ENCODE data around the gene PSMA1. TPM values are rescaled to one million over a fixed set of nuclear protein-coding genes. Genes with fewer than 3 reads are reported as not detected.
"Not testable (repeated sequence)": the region's sequence is repeated elsewhere in the genome, so short reads cannot be mapped to it uniquely, and the experiment has no call there.

PSMA1 gene
- total RNA-seq, result 100 to 1,000 TPM in 8 of 9 donors, 10 to 100 TPM in 1; 92.4 to 304 (median 137) TPM
- polyA plus RNA-seq, result 100 to 1,000 TPM; 198 to 234 (median 232) TPM
- long read RNA-seq, donor 1, transcript PSMA1-201 (10 exons, 1,505 nt), result major isoform, 127 of 199 reads
- long read RNA-seq, donor 1, partial matches to known transcripts, result 58 of 199 reads
- long read RNA-seq, donor 1, other reads (novel, unspliced or antisense), result 11 of 199 reads
- long read RNA-seq, donor 2, transcript PSMA1-201 (10 exons, 1,505 nt), result major isoform, 79 of 128 reads
- long read RNA-seq, donor 2, partial matches to known transcripts, result 41 of 128 reads
- long read RNA-seq, donor 2, other reads (novel, unspliced or antisense), result 6 of 128 reads
- long read RNA-seq, donor 3, transcript PSMA1-201 (10 exons, 1,505 nt), result major isoform, 97 of 131 reads
- long read RNA-seq, donor 3, partial matches to known transcripts, result 26 of 131 reads
- long read RNA-seq, donor 3, other reads (novel, unspliced or antisense), result 0 of 131 reads
- long read RNA-seq, donor 4, transcript PSMA1-201 (10 exons, 1,505 nt), result major isoform, 143 of 172 reads
- long read RNA-seq, donor 4, partial matches to known transcripts, result 5 of 172 reads
- long read RNA-seq, donor 4, other reads (novel, unspliced or antisense), result 22 of 172 reads
- long read RNA-seq, donor 5, transcript PSMA1-201 (10 exons, 1,505 nt), result major isoform, 127 of 156 reads
- long read RNA-seq, donor 5, partial matches to known transcripts, result 1 of 156 reads
- long read RNA-seq, donor 5, other reads (novel, unspliced or antisense), result 24 of 156 reads
- long read RNA-seq, donor 6, transcript PSMA1-201 (10 exons, 1,505 nt), result major isoform, 85 of 110 reads
- long read RNA-seq, donor 6, transcript PSMA1-209 (10 exons, 1,527 nt), result minor isoform, 5 of 110 reads
- long read RNA-seq, donor 6, partial matches to known transcripts, result 0 of 110 reads
- long read RNA-seq, donor 6, other reads (novel, unspliced or antisense), result 20 of 110 reads
- long read RNA-seq, donor 7, transcript PSMA1-201 (10 exons, 1,505 nt), result major isoform, 43 of 58 reads
- long read RNA-seq, donor 7, partial matches to known transcripts, result 13 of 58 reads
- long read RNA-seq, donor 7, other reads (novel, unspliced or antisense), result 0 of 58 reads
- long read RNA-seq, donor 8, transcript PSMA1-201 (10 exons, 1,505 nt), result major isoform, 129 of 182 reads
- long read RNA-seq, donor 8, transcript PSMA1-209 (10 exons, 1,527 nt), result minor isoform, 7 of 182 reads
- long read RNA-seq, donor 8, partial matches to known transcripts, result 38 of 182 reads
- long read RNA-seq, donor 8, other reads (novel, unspliced or antisense), result 6 of 182 reads
- long read RNA-seq, donor 9, transcript PSMA1-201 (10 exons, 1,505 nt), result major isoform, 76 of 106 reads
- long read RNA-seq, donor 9, partial matches to known transcripts, result 30 of 106 reads
- long read RNA-seq, donor 9, other reads (novel, unspliced or antisense), result 0 of 106 reads
- long read RNA-seq, donor 10, transcript PSMA1-201 (10 exons, 1,505 nt), result major isoform, 32 of 38 reads
- long read RNA-seq, donor 10, partial matches to known transcripts, result 6 of 38 reads
- long read RNA-seq, donor 10, other reads (novel, unspliced or antisense), result 0 of 38 reads

DNA sequence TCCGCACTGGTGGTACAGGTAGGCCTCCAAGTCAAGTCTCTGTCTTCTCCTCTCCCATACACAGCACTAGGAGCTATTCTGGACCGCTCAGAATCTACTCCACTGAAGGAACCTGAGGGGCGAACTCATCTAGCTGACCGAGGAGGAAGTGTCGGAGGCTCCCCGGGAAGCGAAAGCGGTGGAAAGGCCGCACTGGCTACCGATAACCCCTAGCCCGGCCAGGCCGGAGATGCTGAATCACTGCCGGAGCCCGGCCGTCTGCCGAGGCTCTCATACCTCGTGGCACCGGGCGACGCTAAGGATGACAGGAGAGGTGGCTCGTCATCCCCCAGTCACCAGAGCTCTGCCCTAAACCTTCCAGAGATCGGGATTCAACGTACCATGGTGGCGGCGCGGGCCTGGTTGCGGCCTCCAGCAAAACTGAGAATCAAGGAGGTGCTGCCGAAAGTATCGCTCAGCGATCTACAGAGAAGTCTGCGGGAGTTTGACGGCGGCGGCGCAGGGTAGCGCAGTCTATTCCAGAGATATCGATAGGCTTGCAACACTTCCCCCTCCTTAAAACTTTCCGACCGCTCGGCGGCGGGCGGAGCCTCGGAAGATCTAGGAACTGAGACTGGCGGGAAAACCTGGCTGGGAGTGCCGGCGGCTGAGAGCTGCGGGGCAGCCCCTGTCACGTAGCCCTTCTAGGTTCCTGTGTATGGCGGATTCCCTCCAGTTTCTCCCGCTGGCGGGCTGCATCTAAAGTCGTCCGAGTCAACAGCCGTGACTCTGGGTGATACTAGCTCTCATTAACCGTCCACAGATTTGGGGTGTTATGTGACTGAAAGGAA lies at the start of gene PSMA1:
Gene PSMA1 (minus strand): TSS at position 470 of the 830 bp plus-strand sequence. CDS start 87 bp downstream, at position 383.
- intact Hi-C loops (cut with DNase I), result no loop called here
- peak; percentile 92 to 98 (median 96) for DNase-seq
- Histone ChIP-seq H3K4me3 (peak within 1 kb of the TSS; percentile 60 to 84 (median 81)), H3K27me3 (no peaks in the 10 kb centered on the region), H3K36me3 (replicated peaks in 1 of 2) (peaks cover 0 to 27% of the 10 kb centered on the region in 2 donors), H3K27ac (peak within 1 kb of the TSS; percentile 75 to 95 (median 92)), H3K4me1 (replicated peaks in 1 of 2) (peaks cover 12 to 18% of the 10 kb centered on the region in 2 donors), H3K9me3 (replicated peaks in 1 of 3) (no peaks in the 10 kb centered on the region)
- TF ChIP-seq, protein P1, sequence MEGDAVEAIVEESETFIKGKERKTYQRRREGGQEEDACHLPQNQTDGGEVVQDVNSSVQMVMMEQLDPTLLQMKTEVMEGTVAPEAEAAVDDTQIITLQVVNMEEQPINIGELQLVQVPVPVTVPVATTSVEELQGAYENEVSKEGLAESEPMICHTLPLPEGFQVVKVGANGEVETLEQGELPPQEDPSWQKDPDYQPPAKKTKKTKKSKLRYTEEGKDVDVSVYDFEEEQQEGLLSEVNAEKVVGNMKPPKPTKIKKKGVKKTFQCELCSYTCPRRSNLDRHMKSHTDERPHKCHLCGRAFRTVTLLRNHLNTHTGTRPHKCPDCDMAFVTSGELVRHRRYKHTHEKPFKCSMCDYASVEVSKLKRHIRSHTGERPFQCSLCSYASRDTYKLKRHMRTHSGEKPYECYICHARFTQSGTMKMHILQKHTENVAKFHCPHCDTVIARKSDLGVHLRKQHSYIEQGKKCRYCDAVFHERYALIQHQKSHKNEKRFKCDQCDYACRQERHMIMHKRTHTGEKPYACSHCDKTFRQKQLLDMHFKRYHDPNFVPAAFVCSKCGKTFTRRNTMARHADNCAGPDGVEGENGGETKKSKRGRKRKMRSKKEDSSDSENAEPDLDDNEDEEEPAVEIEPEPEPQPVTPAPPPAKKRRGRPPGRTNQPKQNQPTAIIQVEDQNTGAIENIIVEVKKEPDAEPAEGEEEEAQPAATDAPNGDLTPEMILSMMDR (IDR thresholded peaks at IDR 0.05), result peak; percentile 56 to 86 (median 76)
- peak; percentile 58 to 85 for TF ChIP-seq POLR2A (IDR thresholded peaks at IDR 0.05)
- 0% methylated on average over 32 to 56 of the region's 56 CpGs for WGBS, 4 donors

DNA sequence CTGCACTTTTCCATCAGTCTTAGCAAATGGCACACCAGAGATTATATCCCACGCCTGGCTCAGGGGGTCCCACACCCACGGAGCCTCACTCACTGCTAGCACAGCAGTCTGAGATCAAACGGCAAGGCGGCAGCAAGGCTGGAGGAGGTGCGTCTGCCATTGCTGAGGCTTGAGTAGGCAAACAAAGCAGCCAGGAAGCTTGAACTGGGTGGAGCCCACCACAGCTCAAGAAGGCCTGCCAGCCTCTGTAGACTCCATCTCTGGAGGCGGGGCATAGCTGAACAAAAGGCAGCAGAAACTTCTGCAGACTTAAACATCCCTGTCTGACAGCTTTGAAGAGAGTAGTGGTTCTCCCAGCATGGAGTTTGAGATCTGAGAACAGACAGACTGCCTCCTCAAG lies 49.3 kb upstream of the PSMA1 start:
- H3K4me1 ChIP-seq (replicated peaks in 1 of 2); H3K27me3 ChIP-seq; H3K27ac ChIP-seq; H3K36me3 ChIP-seq (replicated peaks in 1 of 2); H3K9me3 ChIP-seq (replicated peaks in 1 of 3); H3K4me3 ChIP-seq; intact Hi-C loops (cut with DNase I); DNase-seq: not testable (repeated sequence)
- WGBS, 4 donors, result 72 to 94% (median 76%) methylated on average over 3 to 6 of the region's 6 CpGs

DNA sequence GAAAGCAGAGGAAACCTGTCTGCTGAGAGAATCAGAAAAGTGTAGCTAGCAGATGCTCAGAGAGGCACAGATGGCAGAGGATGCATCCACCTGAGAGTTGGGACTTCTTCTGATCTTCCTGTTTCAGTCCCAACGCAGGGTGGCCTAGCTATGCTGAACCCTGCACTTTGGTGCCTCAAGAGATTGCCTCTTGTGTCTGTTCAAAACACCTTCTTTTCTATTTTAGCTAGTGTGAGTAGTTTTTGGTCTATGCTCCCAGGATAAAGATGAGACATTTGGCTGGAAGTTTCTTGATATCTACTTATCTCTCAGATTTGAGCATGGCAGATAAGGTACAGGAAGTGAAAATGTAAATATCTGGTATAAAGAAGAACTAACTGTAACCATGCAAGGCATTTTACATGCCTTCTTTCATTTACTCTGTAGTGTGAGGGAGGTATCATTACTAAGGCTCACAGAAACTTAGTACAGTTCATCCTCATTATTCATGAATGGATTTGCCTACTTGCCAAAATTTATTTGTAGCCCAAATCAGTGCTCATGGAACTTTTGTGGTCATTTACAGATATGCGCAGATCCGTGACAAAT lies 47.0 kb upstream of the PSMA1 start:
- Histone ChIP-seq H3K4me3 (no peak overlapping the region), H3K27me3 (no peaks in the 10 kb centered on the region), H3K4me1 (replicated peaks in 1 of 2) (no peaks in the 10 kb centered on the region), H3K9me3 (replicated peaks in 1 of 3) (no peaks in the 10 kb centered on the region), H3K36me3 (replicated peaks in 1 of 2) (no peaks in the 10 kb centered on the region), H3K27ac (no peak overlapping the region)
- DNase-seq, result no peak
- 71 to 84% (median 82%) methylated on average over 3 of the region's 3 CpGs for WGBS, 4 donors
- TF ChIP-seq, protein P1 (IDR thresholded peaks at IDR 0.05), result no peak
- no peak for TF ChIP-seq POLR2A (IDR thresholded peaks at IDR 0.05)
- intact Hi-C loops (cut with DNase I), result no loop called here

Data from adrenal gland (tissue), 19 donors.